LNCAP (cell line): ENCODE data around the gene SH3BP5L.

ENCODE experiments used
- CTCF ChIP-seq: fragments of 450-650 bp; IDR thresholded peaks from 2 replicates; pipeline ENCODE4 v1.5.1; 2017; ENCODE audit warnings: mild to moderate bottlenecking

The SH3BP5L gene

GRCh38 chr1:248825909-248826760, at the start of gene SH3BP5L:
Gene SH3BP5L, minus strand, starts transcription at chr1:248825915. Its CDS starts 980 bp downstream, at chr1:248824935.
- peak; percentile 98 for TF ChIP-seq CTCF

DNA sequence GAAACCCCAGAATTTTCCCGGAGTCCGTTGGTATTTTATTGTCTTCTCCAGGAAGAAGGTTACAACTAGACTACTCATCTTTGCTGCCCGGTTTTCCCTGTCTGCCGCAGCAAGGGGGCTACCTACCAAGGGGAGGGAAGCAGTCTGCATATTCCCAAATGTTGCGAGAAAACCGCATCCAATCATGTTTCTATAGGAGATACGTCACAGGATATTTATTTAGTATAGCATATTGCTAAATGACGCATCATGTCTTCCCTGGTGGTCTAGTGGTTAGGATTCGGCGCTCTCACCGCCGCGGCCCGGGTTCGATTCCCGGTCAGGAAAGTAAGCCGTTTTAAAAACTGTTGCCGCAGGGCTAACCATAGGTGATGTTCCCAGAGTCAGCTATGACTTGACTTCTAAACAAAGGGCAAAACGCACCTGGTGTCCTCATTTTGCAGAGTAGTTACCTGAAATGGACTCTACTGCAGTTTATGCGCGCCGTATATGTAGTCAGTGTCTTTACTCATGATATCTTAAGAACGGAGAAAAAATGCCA, 48.3 kb upstream of the SH3BP5L start:
- no peak for TF ChIP-seq CTCF

- no peak for TF ChIP-seq CTCF
Observed at GRCh38 chr1:248873409-248873992, 47.8 kb upstream of the SH3BP5L start.

DNA sequence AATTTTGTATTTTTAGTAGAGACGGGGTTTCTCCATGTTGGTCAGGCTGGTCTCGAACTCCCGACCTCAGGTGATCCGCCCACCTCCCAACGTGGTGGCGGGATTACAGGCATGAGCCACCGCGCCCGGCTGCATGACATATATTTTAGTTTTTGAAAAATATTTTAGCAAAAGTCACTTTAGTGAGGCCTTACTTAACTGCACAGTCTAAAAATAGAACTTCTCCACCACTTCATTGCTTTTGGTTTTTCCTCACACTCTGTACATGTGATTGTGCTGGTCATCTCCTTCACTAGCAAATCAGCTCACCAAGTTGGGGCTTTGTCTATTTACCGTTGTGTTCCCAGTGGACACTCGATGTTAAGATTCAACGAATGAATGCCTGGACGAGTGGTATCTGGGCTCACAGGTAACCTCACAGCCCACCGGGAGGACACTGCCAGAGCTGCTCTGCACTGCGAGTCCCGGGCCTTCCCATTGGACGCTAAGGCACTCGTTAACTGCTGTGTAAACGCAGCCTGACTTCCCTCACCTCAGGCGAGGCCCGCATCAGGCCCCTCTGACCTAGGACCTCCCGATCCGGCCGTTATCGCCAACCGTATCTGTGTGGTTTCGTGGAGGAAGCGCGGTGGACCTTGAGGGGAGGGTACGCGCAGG, 47.2 kb upstream of the SH3BP5L start:
- TF ChIP-seq CTCF, result no peak

GRCh38 chr1:248871837-248872401, 46.2 kb upstream of the SH3BP5L start:
- TF ChIP-seq CTCF, result no peak

GRCh38 chr1:248862998-248863881, 37.5 kb upstream of the SH3BP5L start:
- TF ChIP-seq CTCF, result no peak

GRCh38 chr1:248862695-248862997, 36.9 kb upstream of the SH3BP5L start:
- no peak for TF ChIP-seq CTCF
